B cell (primary cell): ENCODE measurements around the gene AK3. TPM values are rescaled to one million over a fixed set of nuclear protein-coding genes. Genes with fewer than 3 reads are reported as not detected.
"Not testable (repeated sequence)": the region's sequence is repeated elsewhere in the genome, so short reads cannot be mapped to it uniquely, and the experiment has no call there.

Experiments used
- ATAC-seq: fragments of 200-7000 bp; cut with Tn5 transposase; one replicate; pipeline ENCODE4 v1.10.0; 2021; ENCODE audit warnings: low read depth, mild to moderate bottlenecking, moderate number of reproducible peaks, moderate library complexity
- CTCF ChIA-PET: fragments of 350-600 bp; sonication (Branson Sonifier 250); formaldehyde crosslinking; loops from one replicate; lab custom pipeline; 2021; ENCODE audit warnings: antibody characterized with exemption, inconsistent platforms; lab: Charles Lee
- POLR2A ChIA-PET: fragments of 350-600 bp; sonication (Branson Sonifier 250); formaldehyde crosslinking; loops from one replicate; lab custom pipeline; 2021; ENCODE audit warnings: antibody characterized with exemption; lab: Charles Lee
- DNase-seq: peaks from one replicate; pipeline ENCODE4 v3.0.0; 2013
- H2AFZ ChIP-seq: 2 replicates; pipeline ENCODE4 v1.6.1; 2012; ENCODE audit warnings: mild to moderate bottlenecking, low read depth, low read length; ENCODE audit not compliant: insufficient read depth, poor library complexity, severe bottlenecking
- H3K27ac ChIP-seq, 2 donors: 1 replicate in 1 of 2; 2 replicates in 1 of 2; pipeline ENCODE4 v1.5.1; 2012 to 2013; ENCODE audit warnings: low read length in 2 of 2, mild to moderate bottlenecking in 2 of 2, moderate library complexity in 1 of 2
- H3K27me3 ChIP-seq, 4 experiments: fragments of 200-600 bp in 1 of 4; sonication (generic) in 1 of 4; replicated peaks in 1 of 4; 1 replicate in 2 of 4; 2 replicates in 2 of 4; pipeline versions ENCODE4 v1.6.1 to v1.7.0; 2013 to 2016; ENCODE audit warnings: low read length in 3 of 4, mild to moderate bottlenecking in 2 of 4, mixed read lengths in 1 of 4, moderate library complexity in 1 of 4; ENCODE audit not compliant: insufficient read depth in 4 of 4, control insufficient read depth in 3 of 4; ENCODE audit errors: control extremely low read depth in 1 of 4
- H3K36me3 ChIP-seq, 2 experiments: replicated peaks in 1 of 2; 1 replicate in 1 of 2; 2 replicates in 1 of 2; pipeline versions ENCODE4 v1.6.1 to v1.7.1; 2013; ENCODE audit warnings: low read length in 1 of 2; ENCODE audit not compliant: insufficient read depth in 2 of 2, control insufficient read depth in 1 of 2; ENCODE audit errors: control extremely low read depth in 1 of 2, extremely low read depth in 1 of 2
- H3K4me1 ChIP-seq, 2 donors: fragments of 200-600 bp in 1 of 2; sonication (generic) in 1 of 2; 1 replicate in 1 of 2; 2 replicates in 1 of 2; pipeline versions ENCODE4 v1.5.1 to v1.6.1; 2013 to 2017; ENCODE audit warnings: low read length in 2 of 2; ENCODE audit not compliant: control insufficient read depth in 2 of 2, insufficient read depth in 2 of 2
- H3K4me2 ChIP-seq: replicated peaks from 2 replicates; pipeline ENCODE3; 2012; ENCODE audit warnings: mild to moderate bottlenecking, low read depth, low read length; ENCODE audit not compliant: poor library complexity, severe bottlenecking
- H3K4me3 ChIP-seq, 5 experiments: fragments of 200-600 bp in 1 of 5; sonication (generic) in 1 of 5; 1 replicate in 3 of 5; 2 replicates in 2 of 5; pipeline versions ENCODE4 v1.5.1 to v1.7.0; 2011 to 2016; ENCODE audit warnings: low read length in 4 of 5, mild to moderate bottlenecking in 4 of 5, low read depth in 2 of 5, control low read depth in 1 of 5, moderate library complexity in 1 of 5; ENCODE audit not compliant: insufficient read depth in 1 of 5; ENCODE audit errors: control extremely low read depth in 1 of 5, extremely low read depth in 1 of 5
- H3K79me2 ChIP-seq: fragments of 200-600 bp; sonication (generic); one replicate; pipeline ENCODE4 v1.6.0; 2016; ENCODE audit warnings: low read length; ENCODE audit not compliant: control insufficient read depth, insufficient read depth
- H3K9ac ChIP-seq: fragments of 200-600 bp; sonication (generic); 2 replicates; pipeline ENCODE4 v1.6.1; 2017; ENCODE audit warnings: mild to moderate bottlenecking, low read length, moderate library complexity
- H3K9me3 ChIP-seq, 3 donors: one replicate each; pipeline versions ENCODE4 v1.6.1 to v1.7.1; 2013; ENCODE audit warnings: low read length in 2 of 3; ENCODE audit not compliant: control insufficient read depth in 2 of 3, insufficient read depth in 1 of 3; ENCODE audit errors: control extremely low read depth in 1 of 3
- H4K20me1 ChIP-seq: 2 replicates; pipeline ENCODE4 v1.6.0; 2012; ENCODE audit warnings: mild to moderate bottlenecking, low read length; ENCODE audit not compliant: insufficient read depth, control insufficient read depth, poor library complexity, severe bottlenecking
- H3K27ac Mint-ChIP-seq: one replicate; pipeline ENCODE4 v1.8.0; 2021; ENCODE audit warnings: mixed read lengths
- H3K27me3 Mint-ChIP-seq: one replicate; pipeline ENCODE4 v1.8.0; 2021; ENCODE audit warnings: mixed read lengths
- H3K4me1 Mint-ChIP-seq: one replicate; pipeline ENCODE4 v1.8.0; 2021; ENCODE audit warnings: mixed read lengths
- H3K4me3 Mint-ChIP-seq: one replicate; pipeline ENCODE4 v1.8.0; 2021; ENCODE audit warnings: mixed read lengths
- H3K9me3 Mint-ChIP-seq: one replicate; pipeline ENCODE4 v1.8.0; 2022; ENCODE audit warnings: mixed read lengths; ENCODE audit not compliant: insufficient read depth
- CTCF ChIP-seq: fragments of 200-600 bp; IDR thresholded peaks from one replicate; pipeline ENCODE4 v1.8.0; 2022; ENCODE audit warnings: antibody characterized with exemption, mild to moderate bottlenecking
- EZH2 ChIP-seq: IDR thresholded peaks from 2 replicates; pipeline ENCODE4 v1.6.1; 2012; ENCODE audit warnings: borderline replicate concordance, low read depth, mild to moderate bottlenecking, moderate library complexity, low read length; ENCODE audit not compliant: insufficient read depth, poor library complexity, severe bottlenecking
- WGBS: methylation state at CpG from one replicate; pipeline ENCODE4 v1.1.5; 2013; ENCODE audit warnings: missing lambda C conversion rate; ENCODE audit not compliant: insufficient coverage; 5-methylcytosine and 5-hydroxymethylcytosine counted together
- intact Hi-C: fragments of 100-400 bp; cut with micrococcal nuclease; formaldehyde crosslinking; loops from one replicate; pipeline ENCODE4 v1.10.0; 2022
- polyA plus RNA-seq: library from polyadenylated mRNA; depleted of rRNA; stranded (reverse); fragments of >200 nt; gene quantifications from 2 replicates; pipeline ENCODE4 v1.2.3, GENCODE V29; 2012
- total RNA-seq, 2 donors: library from RNA; stranded (reverse); fragments of 120-200 nt in 1 of 2; gene quantifications; 1 replicate in 1 of 2; 2 replicates in 1 of 2; pipeline versions ENCODE4 v1.2.3 to v1.2.4, GENCODE V29; 2013 to 2022

The AK3 gene
- total and polyA plus RNA-seq, 2 donors (not counting 1 experiment from before 2014, with no cell fraction given), result 9.9 to 22.9 TPM

GRCh38 chr9:4756420-4756819 lies 15.4 kb upstream of the AK3 start:
- H3K27ac Mint-ChIP-seq, result no peak overlapping the region
- H3K4me3 Mint-ChIP-seq, result no peak overlapping the region
- H3K4me1 ChIP-seq, result no peaks in the 10 kb centered on the region
- H3K4me3 ChIP-seq, result no peak overlapping the region
- DNase-seq (no peak), ATAC-seq (no peak)
- no peaks in the 10 kb centered on the region for H3K27me3 Mint-ChIP-seq
- H4K20me1 ChIP-seq, result no peaks in the 10 kb centered on the region
- no peaks in the 10 kb centered on the region for H3K9me3 Mint-ChIP-seq
- WGBS, result no CpG with 5 or more reads among the region's 4 CpGs
- TF ChIP-seq CTCF, result no peak
- TF ChIP-seq EZH2, result no peak
- intact Hi-C loops, result no loop called here
- no peaks in the 10 kb centered on the region for H3K79me2 ChIP-seq
- H3K9me3 ChIP-seq, result no peaks in the 10 kb centered on the region
- no peak overlapping the region for H3K4me2 ChIP-seq
- CTCF ChIA-PET, result interaction anchor here (0.6 to 2.1 kb wide), 9 partner anchors 9 to 818 kb away, joined by 3 to 11 read pairs (median 3); no protein-coding TSS in a partner anchor
- H2AFZ ChIP-seq, result no peak overlapping the region
- no peak overlapping the region for H3K27ac ChIP-seq
- POLR2A ChIA-PET, result no interaction called here
- peaks cover under 1% of the 10 kb centered on the region for H3K4me1 Mint-ChIP-seq
- no peak overlapping the region for H3K9ac ChIP-seq
- H3K36me3 ChIP-seq, result no peaks in the 10 kb centered on the region
- H3K27me3 ChIP-seq, result no peaks in the 10 kb centered on the region

- DNase-seq (no peak), ATAC-seq (no peak)
- no peaks in the 10 kb centered on the region for H4K20me1 ChIP-seq
- Mint-ChIP-seq H3K9me3 (no peaks in the 10 kb centered on the region), H3K27me3 (no peaks in the 10 kb centered on the region), H3K27ac (no peak overlapping the region), H3K4me1 (no peaks in the 10 kb centered on the region), H3K4me3 (no peak overlapping the region)
- H3K9me3 ChIP-seq, result no peaks in the 10 kb centered on the region
- no peak overlapping the region for H3K4me3 ChIP-seq
- H3K4me2 ChIP-seq, result no peak overlapping the region
- TF ChIP-seq CTCF, result no peak
- TF ChIP-seq EZH2, result no peak
- no peak overlapping the region for H2AFZ ChIP-seq
- no peaks in the 10 kb centered on the region for H3K27me3 ChIP-seq
- H3K9ac ChIP-seq, result no peak overlapping the region
- H3K27ac ChIP-seq, result no peak overlapping the region
- no peaks in the 10 kb centered on the region for H3K4me1 ChIP-seq
- intact Hi-C loops, result no loop called here
- no CpG with 5 or more reads among the region's 5 CpGs for WGBS
- H3K79me2 ChIP-seq, result no peaks in the 10 kb centered on the region
- CTCF ChIA-PET, result interaction anchor here (0.6 to 2.3 kb wide), 8 partner anchors 7 to 696 kb away, joined by 3 to 11 read pairs (median 4); no protein-coding TSS in a partner anchor
- no peaks in the 10 kb centered on the region for H3K36me3 ChIP-seq
- POLR2A ChIA-PET, result no interaction called here
Measured at GRCh38 chr9:4755026-4755609, 14.1 kb upstream of the AK3 start.

GRCh38 chr9:4754530-4754929 lies 13.5 kb upstream of the AK3 start:
- intact Hi-C loops, result loop anchor here (5.0 kb wide), 1 partner anchor 152 kb away; no protein-coding TSS in a partner anchor
- H3K4me3 Mint-ChIP-seq, H3K9me3 Mint-ChIP-seq, H3K9me3 ChIP-seq, H3K4me2 ChIP-seq, H3K27ac ChIP-seq, H2AFZ ChIP-seq, H3K79me2 ChIP-seq, H3K36me3 ChIP-seq, DNase-seq, H3K27ac Mint-ChIP-seq, H3K4me1 Mint-ChIP-seq, H3K4me1 ChIP-seq, ATAC-seq, H3K4me3 ChIP-seq, POLR2A ChIA-PET, H3K27me3 ChIP-seq, H4K20me1 ChIP-seq, H3K9ac ChIP-seq, H3K27me3 Mint-ChIP-seq: not testable (repeated sequence)
- CTCF ChIA-PET, result interaction anchor here (0.6 to 2.3 kb wide), 5 partner anchors 9 to 1554 kb away, joined by 3 to 6 read pairs (median 4); no protein-coding TSS in a partner anchor
